ENCODE data around the gene SBK2.

SBK2 gene

DNA sequence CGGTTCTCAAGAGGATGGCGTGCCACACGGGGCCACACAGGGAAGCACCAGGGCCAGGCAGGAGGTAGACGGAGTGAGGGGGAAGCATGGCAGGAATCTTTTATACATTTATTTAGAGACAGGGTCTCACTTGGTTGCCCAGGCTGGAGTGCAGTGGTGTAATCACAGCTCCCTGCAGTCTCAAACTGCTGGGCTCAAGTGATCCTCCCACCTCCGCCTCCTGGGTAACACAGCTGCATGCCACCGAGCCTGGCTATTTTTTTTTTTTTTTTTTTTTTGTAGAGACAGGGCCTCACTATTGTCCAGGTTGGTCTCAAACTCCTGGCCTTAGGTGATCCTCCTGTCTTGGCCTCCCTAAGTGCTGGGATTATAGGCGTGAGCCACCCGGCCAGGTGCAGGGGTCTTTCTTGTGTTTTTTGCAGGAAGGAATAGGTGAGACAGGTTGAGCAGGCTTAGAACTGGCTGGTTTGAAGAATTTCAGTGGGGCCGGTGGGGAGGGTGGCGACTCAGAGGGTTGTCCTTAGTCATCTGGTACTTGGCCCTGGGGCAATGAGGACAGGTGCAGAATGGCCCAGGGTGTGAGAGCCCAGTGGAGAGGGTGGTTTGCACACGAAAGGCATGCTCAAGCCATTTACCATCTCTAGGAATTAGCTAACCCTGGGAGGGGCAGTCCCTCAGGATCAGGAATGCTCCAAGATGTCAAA lies 41.1 kb downstream of the SBK2 start:
- H3K9ac ChIP-seq (ENCODE audit: low read depth, low read length), result no peak overlapping the region
- H3K27me3 ChIP-seq (ENCODE audit: insufficient read depth, low read length, poor library complexity), result no peaks in the 10 kb centered on the region
- TF ChIP-seq, protein P1, sequence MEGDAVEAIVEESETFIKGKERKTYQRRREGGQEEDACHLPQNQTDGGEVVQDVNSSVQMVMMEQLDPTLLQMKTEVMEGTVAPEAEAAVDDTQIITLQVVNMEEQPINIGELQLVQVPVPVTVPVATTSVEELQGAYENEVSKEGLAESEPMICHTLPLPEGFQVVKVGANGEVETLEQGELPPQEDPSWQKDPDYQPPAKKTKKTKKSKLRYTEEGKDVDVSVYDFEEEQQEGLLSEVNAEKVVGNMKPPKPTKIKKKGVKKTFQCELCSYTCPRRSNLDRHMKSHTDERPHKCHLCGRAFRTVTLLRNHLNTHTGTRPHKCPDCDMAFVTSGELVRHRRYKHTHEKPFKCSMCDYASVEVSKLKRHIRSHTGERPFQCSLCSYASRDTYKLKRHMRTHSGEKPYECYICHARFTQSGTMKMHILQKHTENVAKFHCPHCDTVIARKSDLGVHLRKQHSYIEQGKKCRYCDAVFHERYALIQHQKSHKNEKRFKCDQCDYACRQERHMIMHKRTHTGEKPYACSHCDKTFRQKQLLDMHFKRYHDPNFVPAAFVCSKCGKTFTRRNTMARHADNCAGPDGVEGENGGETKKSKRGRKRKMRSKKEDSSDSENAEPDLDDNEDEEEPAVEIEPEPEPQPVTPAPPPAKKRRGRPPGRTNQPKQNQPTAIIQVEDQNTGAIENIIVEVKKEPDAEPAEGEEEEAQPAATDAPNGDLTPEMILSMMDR (IDR thresholded peaks at IDR 0.05; ENCODE audit: borderline replicate concordance, extremely low read depth, low read length, poor library complexity, severe bottlenecking), result no peak
- no peak for TF ChIP-seq EZH2 (IDR thresholded peaks at IDR 0.05; ENCODE audit: borderline replicate concordance, low read depth, low read length, severe bottlenecking)

GRCh38 chr19:55494172-55494761 lies 42.7 kb downstream of the SBK2 start:
- no peaks in the 10 kb centered on the region for H3K9me3 ChIP-seq (ENCODE audit: insufficient read depth, low read length, severe bottlenecking)
- no peaks in the 10 kb centered on the region; the same call in 1 of the 2 replicates for H4K20me1 ChIP-seq (ENCODE audit: insufficient read depth, low read length)
- no peak overlapping the region for H2AFZ ChIP-seq (ENCODE audit: low read depth, low read length)
- ATAC-seq (ENCODE audit: insufficient read depth, low read depth) (peak; percentile 46; the same call in 2 of the 3 replicates), DNase-seq (no peak)
- H3K36me3 ChIP-seq (ENCODE audit: insufficient read depth, low read length), result no peaks in the 10 kb centered on the region
- TF ChIP-seq, protein P1 (IDR thresholded peaks at IDR 0.05; ENCODE audit: borderline replicate concordance, extremely low read depth, low read length, poor library complexity, severe bottlenecking), result no peak
- no peak for TF ChIP-seq EZH2 (IDR thresholded peaks at IDR 0.05; ENCODE audit: borderline replicate concordance, low read depth, low read length, severe bottlenecking)
- no peak overlapping the region for H3K27ac ChIP-seq (ENCODE audit: low read length)
- no peaks in the 10 kb centered on the region for H3K27me3 ChIP-seq (ENCODE audit: insufficient read depth, low read length, poor library complexity)
- no peak overlapping the region for H3K4me2 ChIP-seq (ENCODE audit: insufficient read depth, low read length)
- no peaks in the 10 kb centered on the region for H3K79me2 ChIP-seq (ENCODE audit: insufficient read depth, low read length)
- no peak overlapping the region for H3K9ac ChIP-seq (ENCODE audit: low read depth, low read length)
- no peaks in the 10 kb centered on the region for H3K4me1 ChIP-seq (ENCODE audit: insufficient read depth, low read length)
- no peak overlapping the region for H3K4me3 ChIP-seq (ENCODE audit: low read depth in 1 of 2, low read length in 2 of 2)

More for the DNA sequence above, 41.1 kb downstream of the SBK2 start:
- Histone ChIP-seq H3K36me3 (ENCODE audit: insufficient read depth, low read length) (no peaks in the 10 kb centered on the region), H3K4me1 (ENCODE audit: insufficient read depth, low read length) (0 out of 2 replicates have a peak, but pooled peaks cover 5% of the 10 kb centered on the region), H3K4me3 (ENCODE audit: low read depth in 1 of 2, low read length in 2 of 2) (no peak overlapping the region), H4K20me1 (ENCODE audit: insufficient read depth, low read length) (no peaks in the 10 kb centered on the region; the same call in 1 of the 2 replicates), H3K9me3 (ENCODE audit: insufficient read depth, low read length, severe bottlenecking) (no peaks in the 10 kb centered on the region), H2AFZ (ENCODE audit: low read depth, low read length) (no peak overlapping the region), H3K4me2 (ENCODE audit: insufficient read depth, low read length) (no peak overlapping the region), H3K27ac (ENCODE audit: low read length) (no peak overlapping the region), H3K79me2 (ENCODE audit: insufficient read depth, low read length) (no peaks in the 10 kb centered on the region)
- no peak for DNase-seq
- no peak for ATAC-seq (ENCODE audit: insufficient read depth, low read depth)

DNA sequence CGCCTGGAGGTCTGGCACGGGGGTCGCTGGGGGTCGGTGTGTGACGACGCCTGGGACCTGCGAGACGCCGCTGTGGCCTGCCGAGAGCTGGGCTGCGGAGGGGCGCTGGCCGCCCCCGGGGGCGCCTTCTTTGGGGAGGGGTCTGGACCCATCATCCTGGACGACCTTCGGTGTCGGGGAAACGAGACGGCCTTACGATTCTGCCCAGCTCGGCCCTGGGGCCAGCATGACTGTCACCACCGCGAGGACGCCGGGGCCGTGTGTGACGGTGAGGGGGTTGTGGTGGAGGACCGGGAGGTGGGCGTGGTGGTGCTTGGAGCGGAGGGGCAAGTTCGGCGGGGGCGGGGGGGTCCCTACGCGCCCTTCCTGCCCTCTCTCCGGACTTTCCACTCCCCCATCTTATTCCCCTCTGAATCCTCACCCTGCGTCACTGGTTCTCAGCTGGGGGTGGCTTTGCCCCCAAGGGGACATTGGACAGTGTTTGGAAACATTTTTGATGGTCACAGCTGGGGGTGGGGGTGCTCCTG lies 43.2 kb downstream of the SBK2 start:
- no peak for DNase-seq
- no peak overlapping the region for H2AFZ ChIP-seq (ENCODE audit: low read depth, low read length)

More for the DNA sequence above, 43.2 kb downstream of the SBK2 start:
- no peak overlapping the region for H3K4me3 ChIP-seq (ENCODE audit: low read depth in 1 of 2, low read length in 2 of 2)
- TF ChIP-seq, protein P1 (IDR thresholded peaks at IDR 0.05; ENCODE audit: borderline replicate concordance, extremely low read depth, low read length, poor library complexity, severe bottlenecking), result no peak
- TF ChIP-seq EZH2 (IDR thresholded peaks at IDR 0.05; ENCODE audit: borderline replicate concordance, low read depth, low read length, severe bottlenecking), result no peak
- no peaks in the 10 kb centered on the region for H3K27me3 ChIP-seq (ENCODE audit: insufficient read depth, low read length, poor library complexity)
- H3K4me1 ChIP-seq (ENCODE audit: insufficient read depth, low read length), result no peaks in the 10 kb centered on the region
- no peak overlapping the region for H3K27ac ChIP-seq (ENCODE audit: low read length)
- H3K4me2 ChIP-seq (ENCODE audit: insufficient read depth, low read length), result no peak overlapping the region
- ATAC-seq (ENCODE audit: insufficient read depth, low read depth), result no peak
- H4K20me1 ChIP-seq (ENCODE audit: insufficient read depth, low read length), result no peaks in the 10 kb centered on the region; the same call in 1 of the 2 replicates
- no peak overlapping the region for H3K9ac ChIP-seq (ENCODE audit: low read depth, low read length)
- H3K36me3 ChIP-seq (ENCODE audit: insufficient read depth, low read length), result no peaks in the 10 kb centered on the region
- no peaks in the 10 kb centered on the region for H3K79me2 ChIP-seq (ENCODE audit: insufficient read depth, low read length)
- no peaks in the 10 kb centered on the region for H3K9me3 ChIP-seq (ENCODE audit: insufficient read depth, low read length, severe bottlenecking)
